GM21723 (cell line): ENCODE data around the gene NDUFA13.

Source experiments
- ATAC-seq: cut with Tn5 transposase; IDR thresholded peaks from one replicate; pipeline ENCODE4 v1.9.1; 2021; ENCODE audit warnings: mild to moderate bottlenecking, moderate library complexity; ENCODE audit not compliant: unreplicated experiment

NDUFA13 gene

DNA sequence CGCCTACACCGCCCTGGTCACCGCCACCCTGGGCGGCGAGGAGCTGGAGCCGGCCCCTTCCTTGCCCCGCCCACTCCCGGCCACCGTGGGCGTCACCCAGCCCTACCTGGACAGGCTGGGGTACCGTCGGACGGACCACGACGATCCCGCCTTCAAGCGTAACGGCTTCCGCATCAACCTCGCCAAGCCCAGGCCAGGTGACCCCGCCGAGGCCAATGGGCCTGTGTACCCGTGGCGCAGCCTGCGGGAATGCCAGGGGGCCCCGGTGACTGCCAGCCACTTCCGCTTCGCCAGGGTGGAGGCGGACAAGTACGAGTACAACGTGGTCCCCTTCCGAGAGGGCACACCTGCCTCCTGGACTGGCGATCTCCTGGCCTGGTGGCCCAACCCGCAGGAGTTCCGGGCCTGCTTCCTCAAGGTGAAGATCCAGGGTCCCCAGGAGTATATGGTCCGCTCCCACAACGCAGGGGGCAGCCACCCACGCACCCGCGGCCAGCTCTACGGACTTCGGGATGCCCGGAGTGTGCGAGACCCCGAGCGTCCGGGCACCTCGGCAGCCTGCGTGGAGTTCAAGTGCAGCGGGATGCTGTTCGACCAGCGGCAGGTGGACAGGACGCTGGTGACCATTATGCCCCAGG lies 29.0 kb downstream of the NDUFA13 start:
- ATAC-seq: no peak

DNA sequence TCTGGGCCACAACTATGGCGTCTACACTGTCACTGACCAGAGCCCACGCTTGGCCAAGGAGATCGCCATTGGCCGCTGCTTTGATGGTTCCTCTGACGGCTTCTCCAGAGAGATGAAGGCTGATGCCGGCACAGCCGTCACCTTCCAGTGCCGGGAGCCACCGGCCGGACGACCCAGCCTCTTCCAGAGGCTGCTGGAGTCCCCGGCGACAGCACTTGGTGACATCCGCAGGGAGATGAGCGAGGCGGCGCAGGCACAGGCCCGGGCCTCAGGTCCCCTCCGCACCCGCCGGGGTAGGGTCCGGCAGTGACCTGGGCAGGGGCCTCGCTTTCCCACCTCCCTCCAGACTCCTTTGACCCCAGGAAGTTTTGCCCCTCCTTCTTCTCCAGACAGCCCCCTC lies 29.7 kb downstream of the NDUFA13 start:
- ATAC-seq: no peak

DNA sequence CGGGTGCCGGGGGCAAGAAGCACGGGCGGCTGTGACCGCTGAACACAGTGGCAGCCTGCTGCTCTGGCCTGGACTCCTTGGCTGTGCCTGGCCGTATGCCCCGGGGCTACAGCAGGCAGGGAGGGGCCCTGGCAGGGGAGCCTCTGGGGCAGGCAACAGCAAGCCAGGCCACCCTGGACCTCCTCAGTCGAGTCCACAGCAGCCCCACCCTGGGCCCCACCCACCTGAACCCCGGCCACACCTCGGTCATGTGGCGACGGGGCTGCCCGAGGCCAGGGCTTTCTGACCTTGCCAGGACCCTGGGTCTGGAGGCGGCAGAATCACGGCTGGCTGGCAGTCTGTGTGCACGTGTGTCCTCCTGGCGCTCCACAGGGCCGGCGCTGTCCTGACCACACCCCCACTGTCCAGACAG lies 30.7 kb downstream of the NDUFA13 start:
- no peak for ATAC-seq

DNA sequence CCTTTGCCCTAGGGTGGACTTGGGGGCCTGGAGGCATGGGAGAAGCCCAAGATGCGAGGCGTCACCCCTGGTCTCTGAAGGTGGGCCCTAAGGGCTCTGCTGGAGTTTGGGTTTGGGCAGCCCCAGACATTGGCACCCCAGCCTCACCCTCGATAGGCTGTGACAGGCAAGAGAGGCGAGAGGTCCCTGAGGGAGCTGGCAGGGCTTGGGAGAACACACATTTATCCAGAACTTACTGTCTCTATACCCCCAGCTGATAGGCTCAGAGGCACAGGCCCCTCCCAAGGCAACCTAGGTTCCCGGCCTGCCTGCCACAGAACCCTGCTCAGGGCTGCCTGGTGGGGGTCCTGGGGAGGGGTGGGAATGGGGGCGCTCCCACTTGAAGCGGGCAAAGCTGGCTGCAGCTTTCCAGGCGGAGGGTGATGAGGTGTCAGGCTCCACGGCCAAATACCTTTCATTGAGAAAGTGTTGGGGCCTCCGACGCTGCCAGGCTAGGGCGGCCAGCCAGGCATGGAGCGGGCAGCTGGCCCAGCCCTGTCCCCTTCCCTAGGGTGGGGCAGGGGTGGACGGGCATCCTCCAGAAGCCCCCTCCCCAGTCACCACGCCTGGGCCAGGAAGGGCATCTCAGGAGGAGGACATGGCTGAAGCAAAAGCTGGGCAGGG lies 31.8 kb downstream of the NDUFA13 start:
- ATAC-seq: no peak

DNA sequence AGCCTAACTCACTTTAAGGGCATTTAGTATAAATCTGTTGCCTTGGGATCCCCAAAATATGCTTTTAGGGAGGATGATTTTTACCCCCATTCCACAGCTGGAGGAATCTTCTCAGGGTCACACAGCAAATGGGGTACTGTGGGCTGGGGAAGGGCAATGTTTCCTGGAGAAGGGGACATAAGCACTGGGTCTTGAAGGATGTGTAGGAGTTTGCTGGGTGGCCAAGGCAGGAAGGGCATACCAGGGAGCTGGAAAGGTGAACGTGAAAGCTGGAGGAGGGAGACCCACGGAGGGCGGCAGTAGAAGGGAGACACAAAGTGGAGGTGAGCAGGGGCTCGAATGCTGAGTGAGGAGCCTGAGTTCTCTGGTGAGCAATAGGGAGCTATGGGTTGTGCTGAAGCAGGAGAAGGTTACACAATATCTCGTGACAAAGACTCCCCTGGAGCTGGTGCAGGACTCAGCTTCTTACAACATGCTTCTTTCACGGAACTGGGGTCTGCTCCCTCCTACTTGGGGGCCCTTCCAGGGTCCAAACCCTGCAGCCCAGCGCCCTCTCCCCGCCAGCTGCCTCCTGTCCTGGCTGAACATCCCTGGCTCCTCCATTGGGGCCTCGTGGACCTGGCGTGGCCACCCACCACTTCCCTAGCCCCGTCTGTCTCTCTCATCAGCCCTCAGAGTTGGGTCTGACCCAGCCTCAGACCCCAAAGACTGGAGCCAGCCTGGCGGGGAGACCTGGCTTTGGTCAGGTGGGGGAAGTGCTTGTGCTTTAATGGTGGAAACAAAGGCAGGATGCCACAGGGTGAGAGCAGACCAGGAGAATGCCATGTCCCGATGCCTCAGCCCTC lies 33.1 kb downstream of the NDUFA13 start:
- ATAC-seq: no peak

DNA sequence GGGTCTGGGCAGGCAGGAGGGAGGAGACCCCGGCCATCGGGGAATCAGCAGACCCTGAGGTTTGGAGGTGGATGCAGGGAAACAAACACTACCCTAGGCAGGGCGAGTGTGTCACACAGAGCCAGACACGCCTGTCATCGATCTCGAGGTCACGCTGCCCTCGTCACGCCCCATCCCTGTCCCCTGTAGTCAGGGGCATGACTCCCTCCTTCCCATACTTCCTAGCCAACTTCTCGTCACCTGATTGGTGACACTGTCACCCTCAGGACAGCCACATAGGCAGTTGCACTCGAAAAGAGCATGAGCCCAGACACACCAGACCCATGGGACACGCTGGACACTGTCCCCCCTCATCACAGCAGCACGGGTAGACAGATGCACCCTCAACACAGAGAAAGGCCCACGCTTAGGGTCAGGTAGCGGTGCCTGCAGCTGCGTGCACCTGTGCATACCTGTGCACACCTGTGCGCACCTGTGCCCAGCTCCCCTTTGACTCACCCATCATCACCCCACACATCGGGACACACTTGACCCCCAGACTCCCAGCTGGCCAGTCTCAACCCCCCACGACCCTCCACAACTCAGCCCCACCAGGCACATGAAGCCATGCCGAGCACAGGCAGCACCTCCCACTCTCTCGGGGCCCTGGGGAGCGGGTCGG lies 33.9 kb downstream of the NDUFA13 start:
- ATAC-seq: no peak

DNA sequence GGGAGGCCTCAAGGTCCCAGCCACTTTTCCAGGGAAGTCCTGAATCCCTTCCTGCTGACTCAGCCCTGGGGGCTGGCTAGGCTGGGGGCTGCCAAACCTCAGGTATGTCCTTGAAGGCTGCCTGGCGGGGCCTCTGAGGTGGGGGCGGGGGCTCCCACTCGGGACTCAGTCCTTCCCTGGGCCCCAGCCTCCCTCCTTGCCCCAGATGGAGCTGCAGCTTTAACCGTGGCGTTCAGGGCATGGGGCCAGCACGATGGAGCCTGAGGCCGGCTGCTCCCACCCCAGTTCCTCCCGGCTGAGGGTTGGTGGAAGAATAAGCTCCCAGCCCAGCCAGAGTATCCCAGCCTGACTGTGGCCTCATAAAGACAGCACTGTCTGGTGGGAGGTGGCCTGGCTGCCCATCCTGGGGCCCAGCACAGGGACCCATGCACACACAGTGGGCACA lies 34.5 kb downstream of the NDUFA13 start:
- ATAC-seq: no peak

DNA sequence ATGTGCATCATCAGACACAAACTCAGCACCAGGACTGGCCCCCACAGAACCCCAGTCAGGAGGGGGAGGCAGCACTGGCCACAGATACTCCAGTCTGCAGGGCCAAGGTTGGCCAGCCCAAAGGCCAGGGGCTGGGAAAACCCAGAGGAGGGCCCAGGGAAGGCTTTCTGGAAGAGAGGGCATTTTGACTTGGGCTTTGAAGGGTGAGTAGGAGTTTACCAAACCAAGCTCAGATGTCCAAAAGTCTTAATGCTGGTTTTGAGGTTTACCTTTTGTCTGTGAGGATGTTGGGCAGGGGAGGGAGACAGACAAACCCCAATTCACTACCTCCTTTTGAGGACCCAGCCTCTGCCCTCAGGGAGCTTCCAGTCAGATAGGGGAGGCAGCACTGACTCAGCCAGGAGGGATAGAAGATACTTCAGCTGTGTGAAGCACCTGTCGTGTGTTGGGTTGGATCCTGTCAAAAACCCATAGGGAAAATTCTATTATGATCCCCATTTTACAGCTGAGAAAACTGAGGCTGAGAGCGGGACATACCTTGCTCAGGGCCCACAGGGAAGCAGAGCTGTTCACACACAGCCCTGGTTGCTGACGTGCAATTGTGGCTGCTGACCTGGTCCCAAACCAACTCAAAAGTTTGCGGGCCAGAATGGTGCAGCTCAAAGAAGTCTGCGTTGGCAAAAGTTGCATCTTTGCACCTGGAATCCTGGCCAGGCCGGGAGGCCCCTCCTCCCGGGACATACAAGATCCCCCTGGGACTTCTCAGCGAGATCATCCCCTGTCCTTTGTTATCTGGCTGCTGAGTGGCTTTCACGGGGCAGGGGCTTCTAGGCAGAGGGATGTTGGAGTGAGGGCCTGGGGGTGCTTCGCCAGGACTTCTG lies 35.2 kb downstream of the NDUFA13 start:
- ATAC-seq: no peak

DNA sequence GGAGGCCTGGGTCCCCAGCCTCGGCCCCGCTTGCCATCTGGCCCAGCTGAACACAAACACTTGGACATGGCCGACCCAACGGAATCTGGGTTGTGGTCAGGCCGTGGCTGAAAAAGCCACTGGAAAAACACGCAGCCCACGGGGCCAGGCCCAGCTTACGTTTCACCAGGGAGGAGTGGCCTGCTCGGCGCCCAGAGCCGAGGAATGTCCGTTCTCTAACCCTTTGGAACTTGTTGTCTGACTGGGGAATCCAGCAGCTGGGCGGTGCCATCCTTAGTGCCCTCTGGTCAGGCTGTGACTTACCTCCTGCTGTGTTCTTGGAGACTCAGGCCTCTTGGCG lies 35.8 kb downstream of the NDUFA13 start:
- no peak for ATAC-seq

DNA sequence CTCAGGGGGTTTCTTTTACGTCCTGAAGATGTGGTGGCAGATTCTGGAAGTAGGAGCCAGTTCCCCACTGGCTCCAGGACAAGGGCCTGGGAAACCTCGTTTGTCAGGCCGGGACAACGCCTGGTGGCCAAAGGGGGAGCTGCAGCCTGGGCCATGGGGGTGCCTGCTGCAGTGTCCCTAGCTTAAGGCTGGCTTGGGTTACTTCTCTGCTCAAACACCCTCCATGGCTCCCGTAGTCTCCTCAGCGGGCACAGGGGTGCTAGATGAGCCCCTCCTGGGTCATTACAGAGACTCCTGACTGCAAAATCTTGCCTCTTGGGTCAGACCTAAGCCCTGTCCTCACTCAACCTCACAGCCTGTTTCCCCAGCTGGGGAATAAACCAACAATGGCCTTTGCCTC lies 36.8 kb downstream of the NDUFA13 start:
- ATAC-seq: no peak

DNA sequence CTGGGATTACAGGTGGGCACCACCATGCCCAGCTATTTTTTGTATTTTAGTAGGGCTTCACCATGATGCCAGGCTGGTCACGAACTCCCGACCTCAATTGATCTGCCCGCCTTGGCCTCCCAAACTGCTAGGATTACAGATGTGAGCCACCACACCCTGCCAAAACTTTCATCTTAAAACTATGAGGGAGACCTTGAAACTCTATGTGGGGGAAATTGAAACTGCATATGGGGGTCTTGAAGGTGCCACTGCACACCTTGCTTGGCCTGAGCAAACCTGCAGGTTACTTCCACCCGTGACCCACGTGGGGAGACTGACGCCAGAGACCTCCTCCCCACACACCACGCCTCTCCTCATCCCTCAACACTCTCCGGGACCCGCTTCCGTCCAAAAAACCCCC lies 37.6 kb downstream of the NDUFA13 start:
- no peak for ATAC-seq

DNA sequence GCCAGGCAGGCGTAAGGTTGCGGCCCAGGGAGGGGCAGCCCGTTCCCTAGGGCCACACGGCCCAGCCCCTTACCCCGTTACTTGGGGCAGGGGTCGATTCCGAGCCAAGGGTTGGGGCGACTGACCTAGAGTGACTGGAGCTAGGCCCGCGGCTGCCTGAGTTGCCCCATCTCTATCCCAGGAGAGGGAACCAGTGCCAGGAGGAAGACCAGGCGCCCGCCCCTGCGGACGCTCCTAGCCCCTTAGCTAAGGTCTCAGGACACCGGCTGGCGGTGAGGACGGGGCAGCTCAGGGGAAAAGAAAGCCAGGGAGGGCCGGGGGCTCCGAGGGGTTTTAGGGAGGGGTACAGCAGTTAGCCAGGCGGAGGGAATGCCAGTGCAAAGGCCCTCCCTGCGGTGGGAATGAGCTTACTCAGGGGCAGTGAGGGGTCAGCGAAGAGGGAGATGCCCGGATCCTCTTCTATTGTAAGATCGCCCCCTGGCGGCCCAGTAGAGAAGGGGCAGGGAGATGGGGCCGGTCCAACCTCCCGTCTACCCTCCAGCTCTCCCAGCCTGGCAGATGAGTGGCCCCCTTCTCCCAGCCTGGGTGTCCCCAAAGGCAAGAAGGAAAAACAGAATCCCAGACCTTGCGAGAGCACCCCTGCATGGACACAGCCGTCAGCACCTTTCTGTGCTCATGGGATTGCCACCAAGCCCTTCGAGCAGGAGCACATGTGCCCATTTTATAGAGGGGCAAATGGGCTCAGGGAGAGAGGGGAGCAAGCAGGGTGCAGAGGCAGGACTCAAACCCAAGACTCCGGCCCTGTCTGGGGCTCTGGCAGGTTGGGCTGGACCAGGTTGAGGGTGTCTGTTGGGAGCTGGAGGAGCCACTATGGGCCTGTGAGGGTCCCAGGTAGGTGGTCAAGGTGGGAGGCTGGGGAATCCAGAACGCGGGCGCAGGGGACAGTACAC lies 38.3 kb downstream of the NDUFA13 start:
- ATAC-seq: no peak

DNA sequence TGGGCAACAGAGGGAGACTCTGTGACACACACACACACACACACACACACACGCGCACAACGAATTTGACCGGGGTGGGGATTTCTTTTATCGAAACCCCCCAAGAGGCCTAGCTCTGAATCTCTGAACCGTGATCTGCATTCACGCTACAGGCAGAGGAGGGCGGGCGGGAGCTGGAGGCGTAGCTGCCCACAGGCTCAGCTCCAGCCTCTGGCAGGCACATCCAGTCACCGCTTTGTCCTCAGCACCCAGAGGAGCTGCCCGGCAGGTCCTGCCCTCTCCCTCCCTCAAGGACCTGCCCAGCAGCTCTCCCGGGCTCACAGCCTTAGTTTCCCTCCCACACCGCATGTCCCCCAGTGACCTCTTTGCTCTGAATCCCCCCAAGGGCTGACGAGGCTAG lies 42.0 kb downstream of the NDUFA13 start:
- no peak for ATAC-seq

DNA sequence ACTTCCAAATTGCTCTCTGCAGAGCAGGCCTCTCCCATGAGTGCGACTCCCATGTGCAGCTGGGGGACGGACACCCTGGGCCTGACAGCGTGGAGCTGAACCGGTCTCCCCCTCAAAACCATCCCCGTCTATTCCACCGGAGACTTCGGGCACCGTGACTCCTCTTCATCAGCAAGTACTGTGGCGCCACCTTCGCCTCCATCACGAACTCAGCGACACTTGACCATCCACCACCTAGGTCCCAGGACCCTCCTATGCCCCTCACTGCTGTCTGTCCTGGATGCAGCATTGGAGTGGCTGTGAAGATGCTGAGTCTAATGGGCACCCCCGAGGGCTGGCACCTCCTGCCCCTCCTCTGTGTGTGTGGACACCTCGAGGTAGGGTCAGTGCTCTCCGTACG lies 42.6 kb downstream of the NDUFA13 start:
- ATAC-seq: no peak

DNA sequence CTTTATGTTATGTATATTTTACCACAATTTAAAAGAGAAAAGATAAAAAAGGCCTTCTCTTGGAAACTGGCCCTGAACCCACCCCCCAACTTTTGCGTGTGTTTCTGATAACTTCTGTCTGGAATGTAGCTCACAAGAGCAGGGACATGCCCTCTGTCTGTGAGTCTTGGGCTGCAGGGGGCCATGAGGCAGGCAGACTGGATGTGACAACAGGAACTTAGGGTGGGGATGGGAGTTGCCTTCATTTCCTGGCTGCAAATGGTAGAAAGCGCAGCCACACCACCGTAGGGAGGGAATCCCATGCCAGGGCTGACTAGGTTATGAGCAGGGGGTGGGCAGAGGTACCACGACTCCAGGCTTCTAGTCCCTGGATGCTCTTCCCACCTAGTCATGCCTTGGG lies 43.9 kb downstream of the NDUFA13 start:
- no peak for ATAC-seq

DNA sequence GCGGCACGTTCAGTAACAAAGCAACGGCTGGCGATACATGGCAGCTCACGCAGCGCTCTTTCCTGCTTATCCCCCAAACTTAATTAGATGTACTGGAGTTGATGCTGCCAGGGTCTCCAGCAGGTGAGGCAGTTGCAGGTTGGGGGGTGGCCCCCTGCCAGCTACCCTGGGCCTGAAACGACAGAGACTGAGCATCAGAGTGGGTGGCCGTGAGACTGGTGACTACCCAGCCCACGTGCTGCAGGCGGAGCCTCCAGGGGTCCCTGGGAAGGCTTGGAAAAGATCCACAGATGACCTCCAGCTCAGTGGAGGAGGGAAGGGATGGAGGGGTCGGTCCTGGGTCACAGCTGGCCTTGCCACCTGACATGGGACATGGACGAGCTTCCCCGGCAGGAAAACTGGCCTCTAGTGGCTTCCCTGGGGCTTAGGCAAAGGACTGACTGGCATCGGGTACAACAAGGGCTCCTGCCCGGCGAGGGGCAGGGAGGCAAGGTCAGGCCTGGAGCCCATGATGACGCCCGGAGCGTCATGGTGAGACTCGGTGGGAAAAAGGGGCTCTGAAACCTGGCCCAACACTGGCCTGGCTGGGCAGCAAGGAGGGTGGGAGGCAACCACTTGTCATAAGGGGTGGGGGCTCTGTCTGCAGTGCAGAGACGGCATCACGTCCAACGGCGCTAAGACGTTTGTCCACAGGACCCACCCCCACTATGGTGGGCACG lies 46.1 kb downstream of the NDUFA13 start:
- no peak for ATAC-seq

DNA sequence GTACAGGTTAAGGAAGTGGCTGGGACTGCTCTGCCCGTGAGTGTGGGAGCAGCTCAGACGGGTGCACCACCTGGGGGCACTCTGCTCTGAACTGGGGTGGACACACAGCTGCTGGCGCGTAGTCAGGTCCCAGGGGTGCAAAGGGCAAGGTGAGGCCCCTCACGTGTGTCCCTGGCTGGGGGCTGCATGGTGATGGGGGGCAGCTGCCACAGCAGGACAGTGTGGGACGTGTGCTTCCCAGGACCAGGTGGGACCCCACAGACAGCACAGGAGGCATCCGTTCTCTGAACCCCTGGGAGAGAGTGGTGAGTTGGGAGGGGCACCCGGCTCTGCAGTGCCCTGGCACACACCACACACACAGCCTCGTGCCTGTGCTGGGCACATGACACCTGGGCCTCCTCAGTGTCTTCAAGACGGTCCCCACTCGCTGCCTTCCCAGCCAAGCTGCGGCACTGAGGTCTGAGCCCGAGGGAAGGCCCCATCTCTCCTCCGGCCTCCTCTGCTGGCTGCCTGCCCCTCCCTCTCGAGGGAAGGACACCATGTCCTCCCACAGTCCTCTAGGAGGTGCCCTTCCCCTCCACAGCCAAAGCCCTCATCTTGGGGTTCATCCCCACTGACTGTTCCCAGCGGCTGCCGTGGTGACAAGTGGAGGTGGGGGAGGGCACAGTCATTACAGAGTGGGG lies 46.8 kb downstream of the NDUFA13 start:
- ATAC-seq: no peak

DNA sequence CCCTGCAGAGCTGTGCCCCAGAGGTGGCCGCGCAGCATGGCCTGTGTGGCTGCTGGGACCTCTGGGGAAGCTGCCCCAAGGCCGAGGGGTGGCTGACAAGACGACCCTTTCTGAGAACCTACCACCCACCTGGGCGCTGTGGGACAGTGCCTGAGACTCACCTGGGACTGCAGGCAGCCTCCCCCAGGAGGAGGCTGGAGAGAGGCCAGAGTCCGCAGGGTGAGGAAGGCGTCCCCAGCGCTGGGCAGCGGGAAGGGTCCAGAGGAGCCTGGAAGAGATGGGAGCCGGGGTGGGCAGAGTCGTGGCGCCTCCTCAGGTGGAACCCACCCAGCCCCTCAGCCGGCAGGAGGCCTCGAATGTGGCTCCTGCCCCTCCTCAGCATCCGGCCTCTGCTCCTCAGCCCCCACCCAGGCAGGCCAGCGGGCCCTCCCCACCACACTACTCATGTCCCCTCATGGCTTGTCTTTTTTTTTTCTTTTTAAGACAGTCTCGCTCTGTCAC lies 47.4 kb downstream of the NDUFA13 start:
- no peak for ATAC-seq
